ENCODE measurements around the gene THBS3. TPM values are rescaled to one million over a fixed set of nuclear protein-coding genes. Genes with fewer than 3 reads are reported as not detected.

The THBS3 gene
- total and polyA plus RNA-seq, 9 of the 15 experiments (the other 6 are each of a cell fraction or from before 2014, with no cell fraction given) = 0.59 to 8.3 (median 3.2) TPM

DNA sequence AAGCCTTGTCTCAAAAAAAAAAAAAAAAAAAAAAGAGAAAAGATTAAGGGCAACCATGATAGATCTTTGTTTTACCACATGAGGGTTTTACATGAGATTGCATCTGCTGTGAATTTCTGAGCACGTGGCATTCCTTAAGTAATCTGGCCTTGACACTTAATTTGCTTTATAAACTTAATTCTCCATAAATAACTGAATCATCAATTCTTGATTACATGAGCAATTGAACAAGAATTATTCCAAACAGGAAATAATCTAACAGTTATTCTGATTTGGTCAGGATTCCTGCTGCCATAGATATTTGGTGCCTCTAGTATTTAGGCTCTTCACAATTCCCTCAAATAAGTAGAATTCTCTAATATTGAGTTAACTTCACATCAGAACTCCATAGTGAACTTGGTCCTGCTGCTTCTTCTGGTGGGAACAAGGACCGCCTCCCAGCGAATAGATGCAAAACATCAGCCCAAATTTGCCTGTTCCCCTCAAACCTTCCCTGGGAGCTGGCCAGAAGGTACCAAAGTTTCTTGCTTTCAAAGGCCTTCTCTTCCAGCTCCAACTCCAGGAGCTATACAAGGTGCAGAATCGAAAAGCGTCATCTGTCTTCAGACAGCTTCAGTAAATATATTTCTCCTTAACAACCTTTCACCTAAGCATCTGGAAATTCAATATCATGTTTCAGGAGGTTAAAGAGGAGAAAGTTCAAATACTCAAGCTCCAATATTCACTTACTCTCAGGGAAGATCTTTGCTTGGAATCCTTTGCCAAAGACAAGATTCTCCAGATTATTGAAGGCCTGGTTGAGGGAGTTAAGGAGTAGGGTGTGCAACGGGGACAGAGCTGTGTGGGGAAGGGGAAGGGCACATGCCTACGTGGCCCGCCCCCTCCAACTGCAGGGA is 35.6 kb downstream of the THBS3 start (continued):
- TF ChIP-seq CBX3 (IDR thresholded peaks at IDR 0.05; ENCODE audit: borderline replicate concordance in 1 of 2, low read length in 2 of 2) (0 out of 3 replicates have a peak, but pooled peaks of 1 of the 2 experiments have one; percentile 5), MXI1 (IDR thresholded peaks at IDR 0.05; ENCODE audit: low read depth, low read length) (no peak), ZNF766 (CRISPR knock-in tag; conservative IDR thresholded peaks at IDR 0.05) (no peak), ZBTB17 (CRISPR knock-in tag; IDR thresholded peaks at IDR 0.05) (no peak), MAFG (tag; conservative IDR thresholded peaks at IDR 0.05) (peak; percentile 41; the same call in 1 of the 2 replicates), CBX1 (IDR thresholded peaks at IDR 0.05; ENCODE audit: low read depth) (no peak), ZNF263 (CRISPR knock-in tag; IDR thresholded peaks at IDR 0.05; ENCODE audit: borderline replicate concordance) (0 out of 2 replicates have a peak, but pooled peaks have one; percentile 25), RBM14 (IDR thresholded peaks at IDR 0.05; ENCODE audit: borderline replicate concordance, insufficient read depth, low read depth, low read length) (no peak), NELFE (IDR thresholded peaks at IDR 0.05; ENCODE audit: insufficient read depth, insufficient read length) (no peak), SIN3A (IDR thresholded peaks at IDR 0.05; ENCODE audit: borderline replicate concordance in 2 of 2, control insufficient read depth in 1 of 2, low read depth in 2 of 2, low read length in 2 of 2) (0 out of 4 replicates have a peak, but pooled peaks of 1 of the 2 experiments have one; percentile 54), ZNF764 (CRISPR knock-in tag; IDR thresholded peaks at IDR 0.05; ENCODE audit: low read depth) (no peak), EP400 (IDR thresholded peaks at IDR 0.05) (no peak), ZNF3 (CRISPR knock-in tag; IDR thresholded peaks at IDR 0.05) (peak; percentile 16; the same call in 1 of the 2 replicates), MEF2D (tag; conservative IDR thresholded peaks at IDR 0.05; ENCODE audit: low read depth) (no peak), NFATC3 (IDR thresholded peaks at IDR 0.05) (no peak), L3MBTL2 (IDR thresholded peaks at IDR 0.05) (0 out of 2 replicates have a peak, but pooled peaks have one; percentile 9), FOS (IDR thresholded peaks at IDR 0.05; ENCODE audit: extremely low read depth, insufficient read length) (no peak), ZNF77 (CRISPR knock-in tag; IDR thresholded peaks at IDR 0.05) (no peak), CREM (IDR thresholded peaks at IDR 0.05; ENCODE audit: low read depth) (peak; percentile 54; the same call in 1 of the 2 replicates), RAD21 (CRISPR knock-in tag; conservative IDR thresholded peaks at IDR 0.05 in 1 of 2, IDR thresholded peaks at IDR 0.05 in 1 of 2) (no peak), RNF2 (IDR thresholded peaks at IDR 0.05) (no peak)
- TF ChIP-seq, protein P1, sequence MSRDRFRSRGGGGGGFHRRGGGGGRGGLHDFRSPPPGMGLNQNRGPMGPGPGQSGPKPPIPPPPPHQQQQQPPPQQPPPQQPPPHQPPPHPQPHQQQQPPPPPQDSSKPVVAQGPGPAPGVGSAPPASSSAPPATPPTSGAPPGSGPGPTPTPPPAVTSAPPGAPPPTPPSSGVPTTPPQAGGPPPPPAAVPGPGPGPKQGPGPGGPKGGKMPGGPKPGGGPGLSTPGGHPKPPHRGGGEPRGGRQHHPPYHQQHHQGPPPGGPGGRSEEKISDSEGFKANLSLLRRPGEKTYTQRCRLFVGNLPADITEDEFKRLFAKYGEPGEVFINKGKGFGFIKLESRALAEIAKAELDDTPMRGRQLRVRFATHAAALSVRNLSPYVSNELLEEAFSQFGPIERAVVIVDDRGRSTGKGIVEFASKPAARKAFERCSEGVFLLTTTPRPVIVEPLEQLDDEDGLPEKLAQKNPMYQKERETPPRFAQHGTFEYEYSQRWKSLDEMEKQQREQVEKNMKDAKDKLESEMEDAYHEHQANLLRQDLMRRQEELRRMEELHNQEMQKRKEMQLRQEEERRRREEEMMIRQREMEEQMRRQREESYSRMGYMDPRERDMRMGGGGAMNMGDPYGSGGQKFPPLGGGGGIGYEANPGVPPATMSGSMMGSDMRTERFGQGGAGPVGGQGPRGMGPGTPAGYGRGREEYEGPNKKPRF (IDR thresholded peaks at IDR 0.05; ENCODE audit: low read depth, low read length) = no peak
- TF ChIP-seq, protein P2, sequence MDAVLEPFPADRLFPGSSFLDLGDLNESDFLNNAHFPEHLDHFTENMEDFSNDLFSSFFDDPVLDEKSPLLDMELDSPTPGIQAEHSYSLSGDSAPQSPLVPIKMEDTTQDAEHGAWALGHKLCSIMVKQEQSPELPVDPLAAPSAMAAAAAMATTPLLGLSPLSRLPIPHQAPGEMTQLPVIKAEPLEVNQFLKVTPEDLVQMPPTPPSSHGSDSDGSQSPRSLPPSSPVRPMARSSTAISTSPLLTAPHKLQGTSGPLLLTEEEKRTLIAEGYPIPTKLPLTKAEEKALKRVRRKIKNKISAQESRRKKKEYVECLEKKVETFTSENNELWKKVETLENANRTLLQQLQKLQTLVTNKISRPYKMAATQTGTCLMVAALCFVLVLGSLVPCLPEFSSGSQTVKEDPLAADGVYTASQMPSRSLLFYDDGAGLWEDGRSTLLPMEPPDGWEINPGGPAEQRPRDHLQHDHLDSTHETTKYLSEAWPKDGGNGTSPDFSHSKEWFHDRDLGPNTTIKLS (IDR thresholded peaks at IDR 0.05; ENCODE audit: borderline replicate concordance, low read depth) = peak; percentile 71
